ENCODE measurements around the gene HSD17B8.

GRCh38 chr6:33169291-33170175 is 34.9 kb upstream of the HSD17B8 start:
- TF ChIP-seq GATA3 (IDR thresholded peaks at IDR 0.05; ENCODE audit: low read depth, low read length) (no peak), GATA2 (IDR thresholded peaks at IDR 0.05; ENCODE audit: low read depth, low read length) (no peak)

Measured in SH-SY5Y (cell line).